GM19025 (cell line): ENCODE data around the gene KCNAB3.

Experiments used
- ATAC-seq: cut with Tn5 transposase; IDR thresholded peaks from one replicate; pipeline ENCODE4 v1.9.1; 2021; ENCODE audit warnings: mild to moderate bottlenecking, low read depth, moderate library complexity; ENCODE audit not compliant: unreplicated experiment

KCNAB3 gene

DNA sequence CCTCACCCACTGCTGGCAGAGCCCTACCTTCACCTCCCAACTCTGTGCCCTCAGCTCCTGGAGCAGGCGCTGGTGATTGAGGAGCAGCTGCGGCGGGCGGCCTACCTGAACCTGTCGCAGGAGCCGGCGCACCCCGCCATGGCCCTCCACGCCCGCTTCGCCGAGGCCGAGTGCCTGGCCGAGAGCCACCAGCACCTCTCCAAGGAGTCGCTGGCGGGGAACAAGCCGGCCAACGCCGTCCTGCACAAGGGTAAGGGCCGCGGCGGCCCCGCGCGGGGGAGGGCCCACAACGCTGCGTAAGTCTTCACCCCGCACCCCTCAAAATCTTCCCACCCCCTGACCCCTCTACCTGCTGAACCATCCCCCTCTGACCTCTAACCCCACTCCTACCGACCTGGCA, 20.6 kb downstream of the KCNAB3 start:
- no peak for ATAC-seq

DNA sequence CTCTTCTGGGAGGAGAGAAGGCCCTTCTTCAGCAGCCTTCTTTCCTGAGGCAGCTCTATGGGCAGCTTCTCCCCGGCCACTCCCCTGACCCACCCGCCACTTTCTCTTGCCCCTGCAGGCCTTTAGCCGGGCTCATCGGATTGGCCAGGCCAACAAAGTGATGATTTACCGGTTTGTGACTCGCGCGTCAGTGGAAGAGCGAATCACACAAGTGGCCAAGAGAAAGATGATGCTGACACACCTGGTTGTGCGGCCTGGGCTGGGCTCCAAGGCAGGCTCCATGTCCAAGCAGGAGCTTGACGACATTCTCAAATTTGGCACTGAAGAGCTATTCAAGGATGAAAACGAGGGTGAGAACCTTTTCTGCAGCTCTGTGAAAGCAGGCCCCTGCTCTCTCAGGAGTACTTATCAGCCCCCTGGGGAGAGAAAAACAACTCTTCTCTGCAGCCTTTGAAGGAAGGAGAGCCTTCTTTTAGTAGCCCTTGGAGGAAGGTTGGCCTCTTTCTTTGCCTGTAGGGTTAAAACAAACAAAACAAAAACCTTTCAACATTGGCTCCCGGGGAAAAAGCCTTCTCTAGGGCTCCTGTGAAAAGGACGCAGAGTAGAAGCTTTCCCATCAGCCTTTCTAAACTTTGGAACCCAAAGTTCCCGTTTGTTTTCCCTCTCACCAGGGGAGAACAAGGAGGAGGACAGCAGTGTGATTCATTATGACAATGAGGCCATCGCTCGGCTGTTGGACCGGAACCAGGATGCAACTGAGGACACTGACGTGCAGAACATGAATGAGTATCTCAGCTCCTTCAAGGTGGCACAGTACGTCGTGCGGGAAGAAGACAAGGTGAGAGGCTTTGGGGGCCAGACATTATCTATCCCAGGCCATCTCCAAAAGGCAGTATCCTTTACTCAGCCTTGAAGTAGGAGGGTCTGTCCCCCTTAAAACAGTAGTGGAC, 26.2 kb downstream of the KCNAB3 start:
- no peak for ATAC-seq

DNA sequence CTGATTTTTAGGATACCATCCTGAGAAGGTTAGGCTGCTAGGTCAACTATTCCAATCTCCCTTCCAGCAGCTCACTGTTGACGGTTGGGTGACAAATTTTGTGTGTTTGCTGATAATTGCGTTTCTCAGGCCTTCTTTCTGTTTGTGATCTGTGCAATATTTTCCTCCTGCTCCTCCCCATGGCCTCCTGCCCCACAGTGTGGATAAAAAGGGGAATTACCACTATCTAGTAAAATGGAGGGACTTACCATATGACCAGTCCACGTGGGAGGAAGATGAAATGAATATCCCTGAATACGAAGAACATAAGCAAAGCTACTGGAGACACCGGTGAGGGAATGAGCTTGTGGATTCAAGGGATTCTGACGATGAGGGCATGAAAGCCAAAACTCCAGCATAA, 31.9 kb downstream of the KCNAB3 start:
- ATAC-seq, result no peak

DNA sequence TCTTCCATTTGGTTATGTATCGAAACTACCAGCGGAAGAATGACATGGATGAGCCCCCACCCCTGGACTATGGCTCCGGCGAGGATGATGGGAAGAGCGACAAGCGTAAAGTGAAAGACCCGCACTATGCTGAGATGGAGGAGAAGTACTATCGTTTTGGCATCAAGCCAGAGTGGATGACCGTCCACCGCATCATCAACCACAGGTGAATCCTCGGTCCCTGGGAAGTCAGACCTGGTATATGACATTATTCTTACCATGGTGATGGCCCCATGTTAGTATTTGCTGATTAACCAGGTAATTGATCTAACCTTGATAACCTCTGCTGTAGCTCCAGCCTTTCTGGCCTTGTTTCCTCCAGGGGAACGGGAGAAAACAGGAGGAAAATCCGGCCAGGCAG, 32.6 kb downstream of the KCNAB3 start:
- ATAC-seq, result no peak

DNA sequence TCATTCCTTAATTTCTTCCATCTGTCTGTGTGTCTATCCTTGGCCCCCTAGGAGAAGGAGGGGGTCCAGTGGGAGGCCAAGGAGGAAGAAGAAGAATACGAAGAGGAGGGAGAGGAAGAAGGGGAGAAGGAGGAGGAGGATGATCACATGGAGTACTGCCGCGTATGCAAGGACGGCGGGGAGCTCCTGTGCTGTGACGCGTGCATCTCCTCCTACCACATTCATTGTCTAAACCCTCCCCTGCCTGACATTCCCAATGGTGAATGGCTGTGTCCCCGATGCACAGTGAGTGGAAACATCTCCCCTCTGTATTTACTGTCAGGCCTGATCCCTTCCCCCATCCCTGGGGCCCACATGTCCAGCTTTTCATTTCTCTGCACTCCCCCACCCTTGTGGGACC, 34.8 kb downstream of the KCNAB3 start:
- no peak for ATAC-seq

DNA sequence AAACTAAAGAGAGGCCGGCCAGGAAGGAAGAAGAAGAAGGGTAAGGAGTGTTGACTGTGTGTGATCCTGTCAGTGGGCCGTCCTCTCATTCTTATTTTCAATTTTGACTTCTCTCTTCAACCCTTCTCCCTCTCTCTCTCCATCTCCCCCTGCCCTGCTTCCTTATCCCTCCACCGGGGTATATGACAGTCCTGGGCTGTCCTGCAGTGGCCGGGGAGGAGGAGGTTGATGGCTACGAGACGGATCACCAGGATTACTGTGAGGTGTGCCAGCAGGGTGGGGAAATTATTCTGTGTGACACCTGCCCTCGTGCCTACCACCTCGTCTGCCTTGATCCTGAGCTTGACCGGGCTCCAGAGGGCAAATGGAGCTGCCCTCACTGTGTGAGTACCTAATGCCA, 35.4 kb downstream of the KCNAB3 start:
- ATAC-seq, result no peak

DNA sequence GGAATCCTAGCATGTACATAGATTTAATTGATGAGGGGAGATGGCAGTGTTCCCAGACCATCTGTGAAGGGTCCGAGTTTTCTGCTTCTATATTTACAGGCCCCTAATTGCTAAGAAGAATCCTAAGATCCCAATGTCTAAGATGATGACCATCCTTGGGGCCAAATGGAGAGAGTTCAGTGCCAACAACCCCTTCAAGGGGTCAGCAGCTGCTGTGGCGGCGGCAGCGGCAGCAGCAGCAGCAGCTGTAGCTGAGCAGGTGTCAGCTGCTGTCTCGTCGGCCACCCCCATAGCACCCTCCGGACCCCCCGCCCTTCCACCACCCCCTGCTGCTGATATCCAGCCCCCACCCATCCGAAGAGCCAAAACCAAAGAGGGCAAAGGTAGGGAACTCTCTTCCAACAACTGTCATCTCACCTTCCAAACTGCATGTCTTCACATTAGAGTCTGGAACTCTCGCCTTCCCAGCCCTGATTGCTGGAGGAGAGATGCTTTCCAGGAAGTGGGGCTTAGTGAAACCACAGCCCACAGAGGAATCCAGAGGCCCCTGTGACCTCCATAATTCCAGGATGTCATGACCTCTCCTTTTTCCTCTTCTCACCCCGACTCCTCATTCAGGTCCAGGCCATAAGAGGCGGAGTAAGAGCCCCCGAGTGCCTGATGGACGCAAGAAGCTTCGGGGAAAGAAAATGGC, 36.3 kb downstream of the KCNAB3 start:
- no peak for ATAC-seq

DNA sequence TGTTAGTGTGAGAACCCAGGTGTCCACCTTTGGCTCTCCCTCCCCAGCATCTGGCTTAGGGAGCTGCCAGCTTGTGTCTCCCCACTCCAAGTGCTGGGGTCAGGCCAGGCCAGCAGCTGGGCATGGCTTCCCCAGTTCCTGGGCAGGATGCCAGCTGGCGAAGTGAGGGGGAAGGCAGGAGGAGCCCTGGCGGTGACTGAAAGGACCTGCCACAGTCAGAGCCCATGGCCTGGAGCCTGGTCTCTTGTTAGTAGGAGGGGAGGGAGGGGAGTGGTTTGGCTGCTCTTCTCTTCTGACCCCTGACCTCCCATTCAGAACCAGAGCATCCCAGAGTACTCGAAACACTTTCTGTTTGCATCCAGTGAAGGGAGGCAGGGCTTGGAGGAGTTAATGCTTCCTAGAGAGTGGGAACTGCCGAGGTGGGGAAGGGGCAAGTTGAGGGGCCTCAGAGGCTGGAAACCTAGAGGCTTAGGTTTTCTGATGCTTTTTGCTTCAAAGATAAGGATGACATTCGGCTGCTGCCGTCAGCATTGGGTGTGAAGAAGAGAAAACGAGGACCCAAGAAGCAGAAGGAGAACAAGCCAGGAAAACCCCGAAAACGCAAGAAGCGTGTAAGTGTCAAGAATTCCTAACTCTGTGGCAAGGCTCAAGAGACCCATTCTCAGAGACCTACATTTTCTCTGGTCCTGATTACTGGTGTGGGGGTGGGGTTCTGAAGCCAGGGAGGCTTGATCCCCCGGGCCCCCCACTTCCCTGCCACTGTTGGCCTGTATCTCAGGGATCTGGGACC, 40.3 kb downstream of the KCNAB3 start:
- ATAC-seq, result no peak

DNA sequence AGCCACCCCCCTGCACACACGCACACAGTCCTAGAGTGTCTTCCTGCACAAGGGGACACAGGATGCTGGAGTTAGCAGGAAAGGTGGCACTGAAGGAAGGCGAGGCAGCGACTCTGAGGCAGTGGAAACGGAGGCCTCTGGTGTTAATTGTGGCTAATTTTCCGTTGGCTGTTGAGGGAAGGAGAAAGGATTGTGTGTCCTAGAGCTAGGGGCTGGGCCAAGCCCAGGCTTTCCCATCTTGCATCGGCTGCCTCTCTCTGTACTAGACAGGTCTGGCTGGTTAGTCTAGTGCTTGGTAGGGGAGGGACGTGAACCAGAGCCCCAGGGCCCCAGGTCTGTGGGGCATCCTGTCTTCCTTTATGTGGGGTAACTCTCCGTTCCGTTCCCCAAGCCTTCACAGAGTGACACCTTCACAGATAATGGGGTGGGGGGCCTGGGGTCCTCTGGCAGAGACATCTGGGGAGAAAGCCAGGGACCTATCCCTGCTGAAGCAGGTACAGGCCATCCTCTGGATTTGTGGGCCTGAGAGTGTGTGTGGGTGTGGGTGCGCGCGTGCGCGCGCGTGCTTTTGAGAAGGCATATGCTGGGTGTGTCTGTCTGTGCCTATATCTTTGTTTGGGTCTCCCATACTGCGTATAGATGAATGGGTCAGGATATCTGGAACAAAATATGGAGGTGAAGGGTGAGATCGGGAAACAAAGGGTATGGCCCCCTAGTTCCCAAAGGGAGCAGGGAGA, 41.3 kb downstream of the KCNAB3 start, which contains the start of gene CHD3:
CHD3 (plus strand) TSS at position 606 of the 737 bp plus-strand sequence. CDS start 212 bp downstream, outside the sequence.
- ATAC-seq, result no peak

DNA sequence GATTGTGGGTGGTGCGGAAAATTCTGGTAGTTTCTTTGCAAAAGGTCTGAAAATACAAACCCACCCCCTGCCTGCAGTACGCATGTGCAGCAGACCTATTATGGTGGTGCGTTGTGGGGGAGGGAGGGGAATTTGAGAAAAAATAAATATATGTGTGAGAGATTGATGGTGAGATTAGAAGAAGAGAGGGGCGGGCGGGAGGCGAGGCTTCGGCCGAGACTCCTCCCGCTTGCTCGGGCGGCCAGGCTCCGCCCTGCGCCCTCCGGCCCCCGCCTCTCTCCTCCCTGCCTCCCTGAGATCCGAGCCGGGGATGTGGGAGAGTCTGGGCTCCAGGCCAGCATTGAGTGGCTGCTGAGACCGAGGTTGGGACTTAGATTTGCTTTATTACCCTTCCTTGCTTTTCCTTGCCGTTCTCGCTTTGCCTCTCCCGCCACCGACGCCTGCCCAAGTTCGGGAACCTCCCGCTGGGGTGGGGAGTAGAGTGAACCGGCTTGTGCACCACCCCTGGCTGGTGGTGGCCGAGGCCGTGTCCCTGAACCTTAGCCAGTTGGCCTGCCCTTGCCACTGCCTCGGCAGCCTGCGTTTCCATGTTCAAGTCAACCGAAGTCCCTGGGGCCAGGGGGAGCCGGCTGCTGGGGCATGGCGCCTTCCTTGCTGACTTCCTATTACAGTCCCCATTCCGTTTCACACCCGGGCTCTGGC, 42.0 kb downstream of the KCNAB3 start:
- peak; percentile 39 for ATAC-seq

DNA sequence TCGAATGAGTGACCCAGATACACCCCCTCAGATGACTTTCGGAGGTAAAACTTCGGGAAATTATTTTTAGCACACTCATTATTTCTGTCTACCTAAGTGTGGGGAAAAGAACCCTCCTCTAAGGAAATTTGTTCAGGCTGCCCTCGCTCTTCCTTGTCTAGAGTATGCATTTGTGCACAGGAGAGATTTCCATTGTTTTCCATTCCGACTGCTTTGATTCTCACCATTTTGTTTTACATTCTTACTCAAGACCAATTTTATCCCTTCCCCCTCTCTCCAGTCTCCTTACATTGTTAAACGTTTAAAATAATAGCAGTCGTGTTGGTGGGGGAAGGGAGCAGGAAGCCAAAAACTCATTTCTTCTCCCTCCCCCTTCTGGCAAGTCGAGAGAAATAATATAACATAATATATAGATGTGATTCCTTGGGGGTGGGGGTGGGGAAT, 42.6 kb downstream of the KCNAB3 start:
- no peak for ATAC-seq

DNA sequence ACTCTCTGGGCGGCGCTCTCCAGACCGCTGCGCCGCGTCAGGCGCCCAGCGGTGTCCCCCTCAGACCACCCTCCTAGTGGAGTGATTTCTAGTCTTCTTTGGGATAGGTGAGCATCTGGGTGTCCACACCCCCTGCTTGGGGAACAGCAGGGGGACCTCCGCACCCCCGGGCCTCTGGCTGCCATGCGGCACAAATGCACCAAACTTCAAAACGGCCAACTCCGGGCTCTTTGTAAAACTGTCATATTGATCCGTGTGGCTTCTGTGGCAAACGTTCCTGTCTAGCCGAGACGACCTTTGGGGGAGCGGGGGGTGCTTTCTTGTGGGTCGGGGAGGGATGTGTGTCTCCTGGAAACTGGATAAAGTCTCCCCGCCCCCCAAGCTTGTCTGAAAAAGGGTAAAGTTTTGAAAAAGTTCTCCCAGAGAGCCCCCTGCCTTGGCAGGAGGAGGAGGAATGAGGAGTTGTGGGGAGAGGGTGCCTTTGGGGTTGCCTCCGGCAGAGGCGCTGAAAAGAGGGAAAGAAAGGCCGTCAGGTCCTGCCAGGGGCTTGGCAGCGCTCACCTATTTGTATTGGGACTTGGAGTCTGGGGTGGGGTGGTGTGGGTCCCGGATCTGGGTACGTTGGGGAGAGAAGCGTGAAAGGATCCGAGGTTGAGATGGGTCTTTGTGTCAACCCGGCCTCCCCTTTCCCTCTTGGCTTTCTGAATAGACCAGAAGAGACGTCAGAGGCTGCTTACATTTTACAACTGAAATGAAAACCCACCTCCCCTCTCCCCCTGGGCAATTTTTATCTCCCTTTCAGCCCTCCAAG, 43.2 kb downstream of the KCNAB3 start:
- no peak for ATAC-seq

DNA sequence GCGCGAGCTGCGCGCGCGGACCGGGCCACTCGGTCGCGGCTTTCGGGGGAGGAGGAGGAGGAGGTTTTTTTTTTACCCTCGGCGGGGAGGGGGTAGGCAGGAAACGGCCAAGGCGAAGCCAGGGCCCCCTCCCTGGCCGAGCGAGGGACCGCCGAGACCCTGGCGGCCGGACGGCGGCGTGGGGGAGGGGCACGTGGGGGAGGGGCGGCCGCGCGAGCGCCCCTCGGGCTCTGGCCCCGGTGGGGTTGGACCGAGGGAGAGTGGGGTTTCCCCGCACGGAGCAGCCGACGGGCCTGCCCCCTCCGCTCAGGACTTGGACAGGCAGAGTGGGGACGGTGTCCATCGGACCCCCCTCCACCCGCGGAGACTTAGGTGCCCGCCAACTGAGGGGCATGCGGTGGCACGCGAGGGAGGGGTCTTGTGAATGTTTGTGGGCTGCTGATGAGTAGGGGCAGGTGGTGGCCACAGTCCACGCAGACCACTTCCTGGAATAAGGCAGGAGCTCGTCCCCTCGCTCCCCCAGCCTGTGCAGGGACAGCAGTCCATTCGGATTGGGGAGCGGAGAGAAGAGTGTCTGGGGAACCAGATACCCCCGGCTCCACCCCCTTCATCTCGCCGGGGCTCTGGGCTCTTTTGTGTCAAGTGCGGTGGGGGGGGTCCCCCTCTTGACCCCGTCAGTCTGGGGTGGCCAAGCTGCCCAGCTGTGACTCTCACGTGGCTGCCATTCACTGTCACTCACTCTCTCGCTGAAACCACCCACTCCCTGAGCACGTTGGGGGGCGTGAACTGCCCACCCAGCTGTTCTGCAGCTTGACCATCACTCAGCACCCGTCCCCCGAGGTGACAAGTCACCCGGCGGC, 44.1 kb downstream of the KCNAB3 start:
- ATAC-seq, result no peak

DNA sequence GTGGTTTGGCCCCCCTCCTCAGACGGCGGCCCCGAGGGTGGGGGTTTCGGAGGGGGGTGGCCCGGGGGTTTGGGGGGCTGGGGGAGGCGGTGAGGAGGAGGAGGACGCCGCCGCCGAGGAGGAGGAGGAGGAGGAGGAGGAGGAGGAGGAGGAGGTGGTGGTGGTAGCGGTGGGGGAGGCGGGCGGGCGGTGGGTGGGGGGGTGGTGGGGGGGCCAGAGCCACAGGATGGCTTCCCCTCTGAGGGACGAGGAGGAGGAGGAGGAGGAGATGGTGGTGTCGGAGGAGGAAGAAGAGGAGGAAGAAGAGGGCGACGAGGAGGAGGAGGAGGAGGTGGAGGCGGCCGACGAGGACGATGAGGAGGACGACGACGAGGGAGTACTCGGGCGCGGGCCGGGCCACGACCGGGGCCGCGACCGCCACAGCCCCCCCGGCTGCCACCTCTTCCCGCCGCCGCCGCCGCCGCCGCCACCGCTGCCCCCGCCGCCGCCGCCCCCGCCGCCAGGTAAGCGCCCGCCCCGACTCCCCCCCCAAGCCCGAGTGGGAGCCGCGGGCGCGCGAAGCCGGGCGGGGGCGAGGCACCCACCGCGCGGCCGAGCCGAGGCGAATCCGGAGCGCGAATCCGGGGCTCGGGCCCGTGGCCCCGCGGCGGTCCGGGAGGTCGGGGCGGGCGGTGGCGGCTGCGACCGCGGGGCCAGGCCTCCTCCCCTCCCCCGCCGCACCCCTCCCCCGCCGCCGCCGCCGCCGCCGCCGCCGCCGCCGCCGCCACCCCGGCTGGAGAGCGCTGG, 44.9 kb downstream of the KCNAB3 start:
- ATAC-seq, result no peak

DNA sequence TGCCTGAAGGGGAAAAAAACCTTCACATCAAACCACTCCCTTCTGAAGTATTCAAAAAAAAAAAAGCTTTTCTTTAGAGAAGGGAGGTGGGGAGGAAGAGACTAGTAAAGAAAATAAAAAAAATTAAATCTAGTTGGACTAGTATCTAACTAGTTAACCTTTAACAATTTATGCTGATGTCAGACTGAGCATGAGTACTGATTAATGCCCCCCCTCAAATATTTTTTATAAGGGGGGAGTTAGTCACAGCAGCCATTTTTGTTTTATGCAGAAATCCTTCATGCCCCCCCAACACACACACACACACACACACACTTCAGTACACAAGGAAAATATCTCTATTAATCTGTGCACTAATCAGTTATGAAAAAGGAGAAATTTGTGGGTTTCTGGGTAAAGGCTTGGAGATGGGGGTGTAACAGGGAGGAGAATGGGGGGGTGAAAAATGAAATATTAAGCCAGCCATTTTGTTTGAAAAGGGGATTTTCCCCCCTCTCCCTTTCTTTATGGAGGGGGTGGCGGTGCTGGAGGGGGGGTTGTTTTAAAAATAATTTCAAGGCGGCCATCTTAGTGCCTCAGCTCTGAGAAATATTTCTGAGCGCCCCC, 45.8 kb downstream of the KCNAB3 start:
- no peak for ATAC-seq

DNA sequence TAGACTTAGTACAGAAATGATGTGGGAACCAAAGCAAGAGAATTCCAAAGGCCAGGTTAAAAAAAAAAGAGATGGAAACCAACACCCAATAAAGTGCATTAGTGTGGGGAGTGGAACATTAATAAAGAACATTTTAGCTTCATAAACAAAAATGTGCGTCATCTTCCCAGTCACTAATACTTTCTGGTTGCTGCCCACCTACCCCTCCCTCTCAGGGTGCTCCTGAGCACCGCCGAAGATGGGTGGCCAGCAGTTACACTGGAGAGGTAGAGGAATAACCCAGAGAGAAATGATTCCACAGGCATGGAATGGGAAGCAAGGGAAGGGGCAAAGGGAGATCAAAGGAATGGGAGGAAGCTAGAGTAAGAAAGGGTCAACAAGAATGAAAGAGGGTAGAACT, 47.0 kb downstream of the KCNAB3 start:
- no peak for ATAC-seq

DNA sequence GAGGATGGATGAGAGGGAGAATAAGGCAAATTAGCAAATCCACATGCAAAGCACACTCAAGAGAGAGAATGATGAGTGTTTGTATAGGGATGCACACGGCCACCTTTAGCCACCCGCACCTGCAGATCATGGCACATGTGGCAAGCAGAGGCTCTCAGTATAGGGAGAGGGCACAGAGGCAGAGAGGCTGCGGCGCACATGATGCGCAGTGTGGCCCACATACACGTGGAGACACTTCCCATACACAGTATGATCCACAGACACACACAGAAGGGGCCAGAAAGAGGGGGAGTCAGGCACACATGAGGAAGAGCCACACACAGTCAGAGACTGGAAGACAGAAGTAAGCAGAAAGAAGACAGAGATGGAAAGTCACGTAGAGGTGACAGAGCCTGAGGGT, 47.6 kb downstream of the KCNAB3 start:
- no peak for ATAC-seq
